Measurements from ENCODE around the gene GPC1.

GPC1 gene

DNA sequence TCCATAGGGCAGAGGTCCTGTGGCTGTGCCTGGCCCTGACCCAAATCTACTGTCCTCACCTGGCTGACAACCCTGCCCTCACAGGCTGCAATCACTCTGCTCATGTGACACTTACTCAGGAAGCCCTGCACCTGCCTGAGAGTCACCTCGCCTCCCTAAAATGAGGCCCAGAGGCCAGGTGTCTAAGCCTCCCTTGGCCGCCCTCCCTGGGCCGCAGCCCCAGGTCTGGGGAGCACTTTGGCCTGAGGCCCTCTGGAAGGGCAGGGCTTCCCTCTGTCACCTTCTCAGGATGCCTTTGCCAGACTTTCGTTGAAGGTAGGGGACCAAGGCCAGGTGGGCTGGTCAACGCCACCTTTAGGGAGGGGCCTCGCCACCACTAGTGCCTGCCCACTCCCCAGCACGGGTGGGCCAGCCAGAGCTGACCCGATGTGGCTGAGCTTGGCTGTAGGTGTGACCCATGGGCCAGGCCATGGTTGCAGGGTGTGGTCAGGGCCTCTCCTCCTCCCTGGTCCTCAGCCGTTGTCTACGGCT, 6.1 kb upstream of the GPC1 start:
- no peak for DNase-seq (ENCODE audit: low read depth in 2 of 2, low spot score in 1 of 2)

GRCh38 chr2:240429872-240430491, 5.5 kb upstream of the GPC1 start:
- no peak for DNase-seq (ENCODE audit: low read depth in 2 of 2, low spot score in 1 of 2)

DNA sequence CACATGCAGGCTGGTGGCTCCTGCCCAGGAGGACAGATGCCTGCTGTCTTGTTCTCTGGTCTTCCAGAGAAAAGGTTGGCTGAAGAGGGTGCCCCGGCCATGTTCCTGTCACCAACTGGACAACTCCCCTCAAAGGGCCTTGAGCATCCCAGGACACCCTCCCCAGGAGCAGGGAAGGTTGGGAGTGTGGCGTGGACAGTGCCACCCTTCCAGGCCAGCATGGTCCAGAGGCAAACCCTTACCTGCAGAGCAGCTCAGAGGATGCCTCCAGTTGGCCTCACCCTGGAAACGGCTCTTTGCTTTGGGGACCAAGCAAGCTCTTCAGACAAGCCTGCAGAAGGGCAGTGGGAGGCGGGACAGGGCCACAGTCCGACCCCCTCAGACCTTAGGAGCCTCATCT, 4.9 kb upstream of the GPC1 start:
- DNase-seq (ENCODE audit: low read depth in 2 of 2, low spot score in 1 of 2), result no peak

GRCh38 chr2:240431271-240431660, 4.2 kb upstream of the GPC1 start:
- DNase-seq (ENCODE audit: low read depth in 2 of 2, low spot score in 1 of 2), result no peak

GRCh38 chr2:240431661-240432424, 3.6 kb upstream of the GPC1 start:
- DNase-seq (ENCODE audit: low read depth in 2 of 2, low spot score in 1 of 2), result no peak

DNA sequence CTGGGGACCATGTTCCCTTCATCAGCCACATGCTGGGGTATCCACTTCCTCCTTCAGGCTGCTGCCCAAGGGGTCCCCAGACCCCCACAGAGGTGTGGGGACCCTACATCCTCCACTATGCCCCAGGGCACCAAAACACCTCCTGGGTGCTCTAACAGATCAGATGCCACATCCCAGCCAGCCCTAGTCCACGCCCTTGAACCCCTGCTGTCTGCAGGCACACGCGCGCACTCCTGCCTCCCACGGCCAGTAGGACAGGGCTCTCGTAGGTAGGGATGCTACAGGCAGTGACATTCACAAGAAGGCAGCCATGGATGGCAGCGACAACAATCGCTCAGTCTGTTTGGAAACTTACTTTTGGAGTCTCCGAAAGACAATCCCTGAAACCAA, 3.0 kb upstream of the GPC1 start:
- no peak for DNase-seq (ENCODE audit: low read depth in 2 of 2, low spot score in 1 of 2)

DNA sequence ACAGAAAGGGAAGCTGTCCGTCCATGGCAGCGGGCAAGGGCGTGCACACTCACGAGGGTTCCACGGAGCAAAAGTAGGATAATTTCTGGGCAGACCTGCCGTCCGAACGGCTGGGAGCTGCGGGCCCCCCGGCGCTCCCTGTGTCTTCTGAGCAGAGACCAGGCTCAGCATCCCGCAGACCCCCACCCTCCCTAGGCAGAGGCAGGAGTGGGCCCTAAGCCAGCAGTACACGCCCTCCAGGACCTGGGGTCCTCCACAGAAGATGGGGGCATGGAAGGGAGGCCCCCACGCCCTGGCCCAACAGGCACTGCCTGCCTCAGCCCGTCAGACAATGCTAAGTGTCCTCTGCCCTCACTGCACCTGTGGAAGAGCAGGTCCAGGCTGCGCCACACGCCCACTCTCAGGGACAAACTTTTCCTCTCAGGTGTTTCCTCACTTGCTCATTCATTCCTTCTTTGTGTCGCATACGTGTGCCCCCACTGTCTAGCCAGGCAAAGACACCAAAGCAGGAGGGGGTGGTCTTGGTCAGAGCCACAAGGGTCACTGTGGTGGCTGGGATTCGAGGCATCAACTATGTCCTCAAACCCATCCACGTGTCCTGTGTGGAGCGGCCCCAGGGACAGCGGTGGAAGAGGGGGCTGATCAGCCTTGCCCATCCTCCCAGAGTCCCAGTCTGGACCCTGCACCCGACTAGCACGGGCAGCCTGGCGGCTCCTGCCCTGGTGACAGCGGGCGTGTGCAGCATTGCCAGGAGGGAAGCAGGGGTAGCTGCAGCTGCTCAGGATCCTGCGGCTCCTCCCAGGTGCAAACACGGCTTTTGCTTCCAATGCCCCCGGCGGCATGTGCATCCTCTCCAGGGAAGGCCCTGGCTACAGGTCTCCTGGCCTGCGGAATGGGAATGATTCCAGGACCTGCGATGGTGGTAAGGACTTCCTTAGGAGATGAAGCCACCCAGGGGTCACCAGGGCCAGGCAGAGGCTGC, 2.4 kb upstream of the GPC1 start:
- no peak for DNase-seq (ENCODE audit: low read depth in 2 of 2, low spot score in 1 of 2)

DNA sequence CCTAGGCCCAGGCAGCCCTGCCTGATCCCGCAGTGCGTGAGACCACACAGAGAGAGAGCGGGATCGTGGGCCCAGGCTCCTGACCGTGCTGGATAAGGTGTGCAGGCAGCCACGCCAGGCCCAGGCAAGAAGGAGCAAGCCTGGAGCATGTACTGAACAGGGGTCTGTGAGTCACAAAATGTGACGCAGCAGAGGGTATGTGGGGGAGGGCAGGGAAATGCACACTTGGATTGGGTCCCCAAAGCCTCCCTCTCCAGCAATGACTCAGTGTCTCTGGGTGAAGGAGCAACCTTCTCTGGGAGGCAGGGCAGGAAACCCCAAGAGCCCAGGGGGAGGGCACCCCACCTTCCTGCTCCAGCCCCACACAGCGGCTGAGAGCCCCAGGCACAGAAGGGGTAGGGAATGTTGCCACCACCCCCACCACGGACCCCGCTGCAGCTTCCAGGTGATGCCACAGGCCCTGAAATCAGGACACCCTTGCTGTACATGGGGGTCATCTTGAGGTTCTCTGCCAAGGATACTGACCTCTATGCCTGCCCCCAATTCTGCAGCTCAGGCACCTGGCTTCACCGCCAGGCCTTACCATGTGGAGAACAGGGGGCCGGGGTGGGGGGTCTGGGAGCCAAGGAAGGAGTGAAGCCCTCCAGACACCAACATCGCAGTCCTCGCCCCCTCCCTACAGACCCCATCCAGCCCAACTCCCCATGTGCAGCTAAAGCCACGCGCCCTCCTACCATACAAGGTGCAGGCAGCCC, 1.3 kb upstream of the GPC1 start:
- DNase-seq (ENCODE audit: low read depth in 2 of 2, low spot score in 1 of 2), result no peak

DNA sequence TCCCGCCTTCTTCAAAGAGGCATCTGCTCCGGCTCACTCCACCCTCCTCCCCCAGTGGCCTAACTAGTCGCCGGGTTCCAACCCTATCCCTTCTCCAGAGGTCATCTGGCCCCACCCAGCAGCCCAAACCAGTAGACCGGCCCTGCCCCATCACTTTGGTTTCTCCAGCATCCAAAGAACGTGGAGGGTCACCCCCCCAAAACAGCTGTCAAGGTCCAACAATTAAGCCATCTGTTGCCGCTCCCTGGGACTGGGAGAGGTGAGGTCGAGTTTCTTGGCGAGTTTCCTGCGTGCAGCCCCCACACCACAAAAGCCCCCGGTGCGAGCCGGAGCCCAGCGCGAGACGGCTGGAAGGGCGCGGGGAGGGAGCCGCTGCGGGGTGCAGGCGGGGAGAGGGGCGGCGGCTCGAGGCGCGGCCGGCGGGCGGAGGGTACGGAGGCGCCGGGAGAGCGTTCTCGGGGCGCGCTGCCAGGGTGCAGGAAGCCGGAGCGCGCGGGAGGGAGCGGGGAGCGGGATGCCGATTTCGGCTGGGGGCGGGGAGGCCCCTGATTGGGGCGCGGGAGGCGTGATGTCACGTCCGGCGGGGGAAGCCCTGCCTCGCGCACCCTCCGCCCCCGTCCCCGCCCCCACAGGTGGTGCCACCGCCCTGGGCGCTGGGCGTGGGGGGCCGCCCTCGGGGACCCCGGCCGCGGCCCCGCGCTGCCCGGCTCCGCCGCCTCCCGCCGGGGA, 571 bp upstream of the GPC1 start:
- DNase-seq (ENCODE audit: low read depth in 2 of 2, low spot score in 1 of 2), result peak; percentile 74 to 82

DNA sequence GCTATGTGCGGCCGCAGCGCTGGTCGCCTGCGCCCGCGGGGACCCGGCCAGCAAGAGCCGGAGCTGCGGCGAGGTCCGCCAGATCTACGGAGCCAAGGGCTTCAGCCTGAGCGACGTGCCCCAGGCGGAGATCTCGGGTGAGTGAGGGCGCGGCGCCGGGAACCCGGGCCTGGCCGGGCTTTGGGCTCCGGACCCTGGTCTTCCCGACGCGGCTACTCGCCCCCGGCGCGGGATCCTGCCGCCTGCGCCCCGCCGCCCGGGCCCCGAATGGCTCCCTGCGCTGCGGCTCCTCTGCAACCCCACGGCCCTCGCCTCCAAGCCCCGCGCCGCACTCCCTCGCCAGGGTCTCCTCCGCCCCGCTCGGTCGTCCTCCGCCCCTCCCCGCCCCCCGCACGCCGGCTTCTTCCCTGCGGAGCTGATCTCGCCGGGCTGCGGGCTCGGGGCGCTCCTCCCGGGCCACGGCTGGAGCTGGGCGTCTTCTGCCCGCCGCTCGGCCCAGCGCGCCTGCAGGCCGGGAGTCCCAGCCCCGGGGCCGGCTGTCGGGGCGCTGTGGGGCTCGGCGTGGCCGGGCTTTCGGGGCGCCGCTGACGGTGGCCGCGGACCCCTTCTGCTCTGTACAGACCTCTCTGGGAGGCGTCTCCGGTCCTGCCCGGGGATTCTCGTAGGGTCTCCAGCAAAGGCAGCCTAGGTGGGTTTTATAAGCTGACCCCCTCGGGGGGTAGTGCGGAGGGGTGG, 652 bp downstream of the GPC1 start:
- no peak for DNase-seq (ENCODE audit: low read depth in 2 of 2, low spot score in 1 of 2)

- no peak for DNase-seq (ENCODE audit: low read depth in 2 of 2, low spot score in 1 of 2)
Measured at GRCh38 chr2:240436683-240437550, 1.5 kb downstream of the GPC1 start.

DNA sequence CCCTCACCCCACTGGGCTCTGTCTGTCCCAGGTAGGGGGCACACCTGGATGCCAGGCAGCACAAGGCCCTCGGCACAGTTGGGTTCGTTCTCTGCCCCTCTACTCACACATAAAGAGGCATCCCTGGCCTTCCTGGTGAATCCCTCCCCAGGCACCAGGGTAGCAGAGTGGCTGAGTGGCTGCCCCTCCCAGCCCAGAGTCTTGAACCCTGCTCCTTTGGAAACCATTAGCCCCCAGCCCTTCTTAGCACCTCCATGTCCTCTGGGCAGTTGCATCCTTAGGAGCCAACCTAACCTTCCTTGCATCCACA, 2.0 kb downstream of the GPC1 start:
- no peak for DNase-seq (ENCODE audit: low read depth in 2 of 2, low spot score in 1 of 2)

DNA sequence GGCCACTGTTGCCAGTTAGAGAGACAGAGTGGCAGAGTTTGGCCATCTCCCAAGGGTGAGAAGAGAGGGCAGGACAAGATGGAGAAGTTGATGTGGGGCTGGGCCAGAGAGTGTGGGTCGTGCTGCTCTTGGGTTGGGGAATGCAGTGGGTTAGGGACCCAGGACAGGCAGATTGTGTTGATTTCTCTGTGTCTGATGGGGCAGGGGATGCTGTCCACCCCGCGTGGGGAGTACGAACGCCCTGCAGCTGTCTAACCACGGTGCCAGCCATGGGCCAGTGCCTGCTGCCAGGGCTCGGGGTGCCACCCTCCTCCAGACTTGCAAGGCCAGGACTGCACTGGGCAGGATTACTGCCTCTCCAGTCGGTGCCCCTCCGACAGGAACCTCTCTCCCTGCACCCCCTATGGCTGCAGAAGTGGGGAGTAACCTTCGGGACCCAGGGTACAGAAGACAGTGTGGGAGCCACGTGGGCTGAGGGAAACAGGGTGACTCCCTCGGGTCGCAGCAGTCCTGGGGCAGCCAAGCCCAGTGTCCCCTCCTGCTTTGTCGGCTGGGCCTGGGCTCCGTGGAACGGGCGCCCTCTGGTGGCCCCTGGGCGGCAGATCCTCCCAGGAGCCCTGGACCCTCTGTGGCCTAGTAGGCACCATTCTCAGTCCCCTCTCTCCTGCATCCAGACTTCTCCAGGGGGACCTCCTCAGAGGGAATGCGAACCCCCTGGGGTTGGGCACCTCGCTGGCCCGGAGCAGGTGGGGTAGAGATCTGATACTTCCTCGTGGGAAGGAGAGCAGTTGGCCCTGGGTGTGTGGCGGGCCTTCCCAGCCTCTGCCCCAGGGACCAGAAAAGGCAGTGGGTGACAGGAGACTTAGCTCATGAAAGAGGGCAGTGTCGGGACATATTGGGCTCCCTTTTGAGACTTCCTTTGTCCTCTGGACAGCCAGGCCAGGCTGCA, 2.7 kb downstream of the GPC1 start:
- peak; percentile 29 for DNase-seq (ENCODE audit: low read depth in 2 of 2, low spot score in 1 of 2)

- no peak for DNase-seq (ENCODE audit: low read depth in 2 of 2, low spot score in 1 of 2)
Measured at GRCh38 chr2:240438810-240439697, 3.6 kb downstream of the GPC1 start.

DNA sequence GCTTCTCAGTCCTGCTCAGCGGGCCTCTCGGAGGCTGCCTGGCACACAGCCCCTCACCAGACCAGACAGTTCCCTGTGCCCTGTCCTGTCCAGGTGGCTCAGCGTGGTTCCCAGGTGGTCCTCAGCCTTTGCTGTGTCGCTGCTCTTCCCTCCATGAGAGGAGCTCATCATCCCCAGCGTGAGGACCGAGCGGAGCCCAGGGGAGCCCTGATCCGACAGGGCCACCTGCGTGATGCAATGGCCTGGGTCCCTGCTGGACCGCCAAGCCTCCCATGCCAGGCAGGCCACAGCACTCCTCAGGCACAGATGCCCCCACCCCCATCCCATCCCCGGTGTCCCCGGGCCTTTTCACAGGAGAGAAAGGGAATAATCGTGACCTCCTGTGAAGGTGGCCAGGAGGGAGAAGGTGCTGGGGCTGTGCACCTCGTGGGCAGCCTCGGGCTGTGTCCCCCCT, 4.3 kb downstream of the GPC1 start:
- no peak for DNase-seq (ENCODE audit: low read depth in 2 of 2, low spot score in 1 of 2)

GRCh38 chr2:240440251-240440650, 4.8 kb downstream of the GPC1 start:
- no peak for DNase-seq (ENCODE audit: low read depth in 2 of 2, low spot score in 1 of 2)
